ENCODE results near the gene EPHA8. TPM values are rescaled to one million over a fixed set of nuclear protein-coding genes. Genes with fewer than 3 reads are reported as not detected.

The EPHA8 gene
- total RNA-seq, 1 donor from 2014 or later, result 0.23 TPM

GRCh38 chr1:22576150-22576544 lies 12.9 kb downstream of the EPHA8 start:
- no peaks in the 10 kb centered on the region for H3K4me1 ChIP-seq (ENCODE audit: insufficient read depth, low read length)
- H2AFZ ChIP-seq (ENCODE audit: low read depth, low read length), result no peak overlapping the region
- peaks cover 18% of the 10 kb centered on the region for H3K9me3 ChIP-seq (ENCODE audit: insufficient read depth, low read depth, low read length)
- H3K27me3 ChIP-seq (ENCODE audit: insufficient read depth, low read length), result peaks cover 31% of the 10 kb centered on the region
- no peak for TF ChIP-seq EZH2 (IDR thresholded peaks at IDR 0.05; ENCODE audit: insufficient read depth, low read length)
- TF ChIP-seq CTCF (IDR thresholded peaks at IDR 0.05; ENCODE audit: insufficient read depth, low read depth, low read length), result no peak
- no peaks in the 10 kb centered on the region for H4K20me1 ChIP-seq (ENCODE audit: insufficient read depth, low read length)
- H3K79me2 ChIP-seq (ENCODE audit: insufficient read depth, low read length), result no peaks in the 10 kb centered on the region
- no peaks in the 10 kb centered on the region for H3K9me3 Mint-ChIP-seq (ENCODE audit: unreplicated experiment)
- no peak overlapping the region for H3K4me2 ChIP-seq (ENCODE audit: low read length)
- no peak overlapping the region for H3K9ac ChIP-seq (ENCODE audit: low read length)
- H3K4me3 ChIP-seq (ENCODE audit: insufficient read depth, low read depth, low read length), result no peak overlapping the region
- no peaks in the 10 kb centered on the region for H3K4me1 Mint-ChIP-seq (ENCODE audit: low read depth, unreplicated experiment)
- FAIRE-seq, result no peak
- H3K27me3 Mint-ChIP-seq (ENCODE audit: low read depth, unreplicated experiment), result peaks cover 52% of the 10 kb centered on the region
- H3K36me3 Mint-ChIP-seq (ENCODE audit: low read depth, unreplicated experiment), result no peaks in the 10 kb centered on the region
- H3K27ac ChIP-seq (ENCODE audit: low read depth, low read length), result no peak overlapping the region
- no peak for DNase-seq (ENCODE audit: low read depth)
- no peaks in the 10 kb centered on the region for H3K36me3 ChIP-seq (ENCODE audit: insufficient read depth, low read length)
- H3K27ac Mint-ChIP-seq (ENCODE audit: unreplicated experiment), result no peak overlapping the region
- H3K4me3 Mint-ChIP-seq (ENCODE audit: unreplicated experiment), result no peak overlapping the region

GRCh38 chr1:22576617-22577016 lies 13.3 kb downstream of the EPHA8 start:
- Histone ChIP-seq H4K20me1 (ENCODE audit: insufficient read depth, low read length) (no peaks in the 10 kb centered on the region), H3K4me1 (ENCODE audit: insufficient read depth, low read length) (no peaks in the 10 kb centered on the region), H3K79me2 (ENCODE audit: insufficient read depth, low read length) (no peaks in the 10 kb centered on the region), H3K4me2 (ENCODE audit: low read length) (no peak overlapping the region), H3K9ac (ENCODE audit: low read length) (no peak overlapping the region), H3K27me3 (ENCODE audit: insufficient read depth, low read length) (peaks cover 31% of the 10 kb centered on the region), H3K9me3 (ENCODE audit: insufficient read depth, low read depth, low read length) (peaks cover 18% of the 10 kb centered on the region), H3K4me3 (ENCODE audit: insufficient read depth, low read depth, low read length) (no peak overlapping the region), H3K27ac (ENCODE audit: low read depth, low read length) (no peak overlapping the region), H3K36me3 (ENCODE audit: insufficient read depth, low read length) (no peaks in the 10 kb centered on the region), H2AFZ (ENCODE audit: low read depth, low read length) (no peak overlapping the region)
- FAIRE-seq, result no peak
- TF ChIP-seq CTCF (IDR thresholded peaks at IDR 0.05; ENCODE audit: insufficient read depth, low read depth, low read length), result no peak
- TF ChIP-seq EZH2 (IDR thresholded peaks at IDR 0.05; ENCODE audit: insufficient read depth, low read length), result no peak
- Mint-ChIP-seq H3K9me3 (ENCODE audit: unreplicated experiment) (no peaks in the 10 kb centered on the region), H3K4me1 (ENCODE audit: low read depth, unreplicated experiment) (no peaks in the 10 kb centered on the region), H3K27me3 (ENCODE audit: low read depth, unreplicated experiment) (peaks cover 50% of the 10 kb centered on the region), H3K36me3 (ENCODE audit: low read depth, unreplicated experiment) (no peaks in the 10 kb centered on the region), H3K4me3 (ENCODE audit: unreplicated experiment) (no peak overlapping the region), H3K27ac (ENCODE audit: unreplicated experiment) (no peak overlapping the region)
- no peak for DNase-seq (ENCODE audit: low read depth)

- Histone ChIP-seq H3K4me2 (ENCODE audit: low read length) (no peak overlapping the region), H3K4me1 (ENCODE audit: insufficient read depth, low read length) (no peaks in the 10 kb centered on the region), H3K79me2 (ENCODE audit: insufficient read depth, low read length) (no peaks in the 10 kb centered on the region), H3K27ac (ENCODE audit: low read depth, low read length) (no peak overlapping the region), H3K27me3 (ENCODE audit: insufficient read depth, low read length) (peaks cover 20% of the 10 kb centered on the region), H3K4me3 (ENCODE audit: insufficient read depth, low read depth, low read length) (no peak overlapping the region), H2AFZ (ENCODE audit: low read depth, low read length) (no peak overlapping the region), H3K9me3 (ENCODE audit: insufficient read depth, low read depth, low read length) (peaks cover 18% of the 10 kb centered on the region), H4K20me1 (ENCODE audit: insufficient read depth, low read length) (no peaks in the 10 kb centered on the region), H3K9ac (ENCODE audit: low read length) (no peak overlapping the region), H3K36me3 (ENCODE audit: insufficient read depth, low read length) (no peaks in the 10 kb centered on the region)
- FAIRE-seq (peak; percentile 5), DNase-seq (ENCODE audit: low read depth) (no peak)
- Mint-ChIP-seq H3K27me3 (ENCODE audit: low read depth, unreplicated experiment) (peaks cover 51% of the 10 kb centered on the region), H3K9me3 (ENCODE audit: unreplicated experiment) (no peaks in the 10 kb centered on the region), H3K36me3 (ENCODE audit: low read depth, unreplicated experiment) (no peaks in the 10 kb centered on the region), H3K4me3 (ENCODE audit: unreplicated experiment) (no peak overlapping the region), H3K27ac (ENCODE audit: unreplicated experiment) (no peak overlapping the region), H3K4me1 (ENCODE audit: low read depth, unreplicated experiment) (no peaks in the 10 kb centered on the region)
- TF ChIP-seq EZH2 (IDR thresholded peaks at IDR 0.05; ENCODE audit: insufficient read depth, low read length), result no peak
- TF ChIP-seq CTCF (IDR thresholded peaks at IDR 0.05; ENCODE audit: insufficient read depth, low read depth, low read length), result no peak
Observed at GRCh38 chr1:22578732-22579361, 15.6 kb downstream of the EPHA8 start.

Measured in astrocyte (in vitro differentiated cells and primary cell).